KG1 (cell line): Measurements from ENCODE around the gene ADGRE1.
"Not testable (repeated sequence)": the region's sequence is repeated elsewhere in the genome, so short reads cannot be mapped to it uniquely, and the experiment has no call there.

ENCODE experiments used
- DNase-seq: peaks from one replicate; lab custom pipeline; 2025; lab: John Stamatoyannopoulos, UW

The ADGRE1 gene, protein sequence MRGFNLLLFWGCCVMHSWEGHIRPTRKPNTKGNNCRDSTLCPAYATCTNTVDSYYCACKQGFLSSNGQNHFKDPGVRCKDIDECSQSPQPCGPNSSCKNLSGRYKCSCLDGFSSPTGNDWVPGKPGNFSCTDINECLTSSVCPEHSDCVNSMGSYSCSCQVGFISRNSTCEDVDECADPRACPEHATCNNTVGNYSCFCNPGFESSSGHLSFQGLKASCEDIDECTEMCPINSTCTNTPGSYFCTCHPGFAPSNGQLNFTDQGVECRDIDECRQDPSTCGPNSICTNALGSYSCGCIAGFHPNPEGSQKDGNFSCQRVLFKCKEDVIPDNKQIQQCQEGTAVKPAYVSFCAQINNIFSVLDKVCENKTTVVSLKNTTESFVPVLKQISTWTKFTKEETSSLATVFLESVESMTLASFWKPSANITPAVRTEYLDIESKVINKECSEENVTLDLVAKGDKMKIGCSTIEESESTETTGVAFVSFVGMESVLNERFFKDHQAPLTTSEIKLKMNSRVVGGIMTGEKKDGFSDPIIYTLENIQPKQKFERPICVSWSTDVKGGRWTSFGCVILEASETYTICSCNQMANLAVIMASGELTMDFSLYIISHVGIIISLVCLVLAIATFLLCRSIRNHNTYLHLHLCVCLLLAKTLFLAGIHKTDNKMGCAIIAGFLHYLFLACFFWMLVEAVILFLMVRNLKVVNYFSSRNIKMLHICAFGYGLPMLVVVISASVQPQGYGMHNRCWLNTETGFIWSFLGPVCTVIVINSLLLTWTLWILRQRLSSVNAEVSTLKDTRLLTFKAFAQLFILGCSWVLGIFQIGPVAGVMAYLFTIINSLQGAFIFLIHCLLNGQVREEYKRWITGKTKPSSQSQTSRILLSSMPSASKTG

DNA sequence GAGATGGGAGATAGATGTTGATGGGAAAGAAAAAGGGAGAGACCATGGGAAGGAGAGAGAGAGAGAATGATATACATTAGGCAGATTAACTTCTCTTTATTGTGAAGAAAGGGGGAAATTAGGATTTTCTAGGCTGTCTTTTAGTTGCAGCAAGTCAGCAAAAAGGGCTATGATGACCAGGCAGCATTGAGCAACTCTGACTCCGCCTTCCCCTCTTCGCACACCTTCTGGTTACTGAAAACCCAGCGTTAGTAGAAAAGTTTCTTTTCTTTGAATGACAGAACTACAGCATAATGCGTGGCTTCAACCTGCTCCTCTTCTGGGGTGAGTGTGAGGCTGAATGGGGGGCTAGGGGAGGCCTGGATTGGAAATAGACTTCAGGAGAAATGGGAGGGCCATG, at the start of gene ADGRE1:
ADGRE1 (plus strand) TSS at position 264 of the 400 bp plus-strand sequence; CDS start at position 294, 30 bp downstream.
- DNase-seq: no peak

DNA sequence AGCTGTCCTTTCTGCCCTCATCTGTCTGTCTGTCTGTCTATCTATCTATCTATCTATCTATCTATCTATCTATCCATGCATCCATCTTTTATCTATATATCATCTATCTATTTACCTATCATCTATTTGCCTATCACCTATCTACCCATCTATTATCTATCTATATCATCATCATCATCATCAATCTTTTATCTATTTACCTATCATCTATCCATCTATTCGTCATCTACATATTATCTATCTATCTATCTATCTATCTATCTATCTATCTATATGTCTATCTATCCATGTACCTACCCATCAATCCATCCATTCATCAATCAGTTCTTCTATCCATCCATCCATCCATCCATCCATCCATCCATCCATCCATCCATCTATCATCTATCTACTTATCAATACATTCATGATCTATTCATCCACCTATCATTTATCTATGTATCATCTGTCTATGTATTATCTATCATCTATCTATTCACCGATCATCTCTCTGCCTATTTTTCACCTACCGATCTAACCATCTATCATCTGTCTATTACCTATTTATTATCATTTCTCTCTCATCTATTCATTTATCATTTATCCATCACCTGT, 49.2 kb upstream of the ADGRE1 start:
- no peak for DNase-seq

DNA sequence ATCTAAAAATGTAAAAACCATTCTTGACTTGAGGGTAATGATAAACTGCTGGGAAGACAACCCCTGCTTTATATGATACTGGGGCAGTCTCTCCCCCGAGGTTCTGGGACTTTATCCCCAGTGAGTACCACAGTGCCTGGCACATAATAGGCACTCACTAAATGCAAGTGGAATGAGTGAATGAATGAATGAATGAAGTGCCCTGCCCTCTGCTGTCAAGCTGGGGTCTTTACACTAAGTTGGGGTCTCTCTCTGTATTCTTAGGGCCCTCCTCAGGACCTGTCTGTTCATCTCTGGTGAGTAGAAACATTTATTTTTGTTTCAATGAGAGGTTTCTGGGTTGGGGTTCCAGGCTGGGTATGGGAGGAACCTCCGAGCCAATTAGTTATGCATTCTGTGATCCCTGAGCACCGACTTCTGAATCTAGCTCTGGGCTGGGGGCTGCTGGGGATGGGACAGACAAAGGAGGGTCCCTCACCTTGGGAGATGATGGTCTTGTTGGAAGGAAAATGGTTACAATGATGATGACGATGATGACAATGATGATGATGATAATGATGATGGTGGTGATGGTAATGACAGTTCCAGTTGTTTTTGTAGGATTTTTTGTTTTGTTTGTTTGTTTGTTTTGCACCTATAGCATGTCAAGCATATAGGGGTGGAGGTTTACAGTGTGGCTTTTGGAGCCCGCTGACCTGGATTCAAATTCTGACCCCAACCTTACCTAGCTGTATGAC, 44.3 kb upstream of the ADGRE1 start:
- no peak for DNase-seq

DNA sequence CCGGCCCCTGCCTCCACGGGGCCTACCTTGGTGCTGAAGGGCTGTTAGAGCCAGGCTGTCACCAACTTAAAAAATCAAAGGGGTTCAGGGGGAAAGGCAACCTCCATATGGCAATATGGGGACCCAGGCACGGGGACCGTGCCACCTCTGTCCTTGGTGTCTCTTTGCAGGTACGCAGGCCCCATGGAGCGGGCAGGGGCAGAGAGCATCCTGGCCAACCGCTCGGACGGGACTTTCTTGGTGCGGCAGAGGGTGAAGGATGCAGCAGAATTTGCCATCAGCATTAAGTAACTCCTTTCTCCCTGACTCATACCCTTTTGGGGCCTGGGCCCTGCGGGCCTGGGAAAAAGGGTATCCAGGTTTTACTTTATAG, 39.6 kb upstream of the ADGRE1 start:
- DNase-seq: no peak

DNA sequence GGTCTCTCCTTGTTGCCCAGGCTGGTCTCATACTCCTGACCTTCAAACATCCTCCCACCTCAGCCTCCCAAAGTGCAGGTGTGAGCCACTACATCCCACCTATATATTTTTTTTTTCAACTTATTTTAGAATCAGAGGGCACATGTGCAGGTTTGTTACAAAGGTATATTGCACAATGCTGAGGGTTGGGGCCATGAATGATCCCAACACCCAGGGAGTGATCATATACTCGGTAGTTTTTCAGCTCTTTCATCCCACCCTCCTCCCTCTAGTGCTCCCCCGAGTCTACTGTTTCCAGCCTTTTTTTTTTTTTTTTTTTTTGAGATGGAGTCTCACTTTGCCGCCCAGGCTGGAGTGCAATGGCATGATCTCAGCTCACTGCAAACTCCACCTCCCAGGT, 38.4 kb upstream of the ADGRE1 start:
- DNase-seq: no peak

DNA sequence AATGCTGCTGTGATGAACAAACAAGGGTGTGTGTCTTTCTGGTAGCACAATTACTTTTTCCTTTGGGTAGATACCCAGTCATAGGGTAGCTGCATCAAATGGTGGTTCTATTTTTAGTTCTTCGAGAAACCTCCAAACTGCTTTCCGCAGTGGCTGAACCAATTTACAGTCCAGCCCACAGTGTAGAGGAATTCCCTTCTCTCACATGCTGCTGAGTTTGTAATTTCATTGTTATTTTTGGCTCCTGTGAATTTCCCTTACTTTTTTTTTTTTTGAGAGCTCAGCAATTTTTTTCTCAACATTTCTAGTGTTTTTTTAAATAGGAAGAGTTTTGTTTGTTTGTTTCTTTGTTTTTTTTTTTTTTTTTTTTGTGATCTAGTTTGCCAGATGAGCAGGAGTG, 37.5 kb upstream of the ADGRE1 start:
- DNase-seq: no peak

DNA sequence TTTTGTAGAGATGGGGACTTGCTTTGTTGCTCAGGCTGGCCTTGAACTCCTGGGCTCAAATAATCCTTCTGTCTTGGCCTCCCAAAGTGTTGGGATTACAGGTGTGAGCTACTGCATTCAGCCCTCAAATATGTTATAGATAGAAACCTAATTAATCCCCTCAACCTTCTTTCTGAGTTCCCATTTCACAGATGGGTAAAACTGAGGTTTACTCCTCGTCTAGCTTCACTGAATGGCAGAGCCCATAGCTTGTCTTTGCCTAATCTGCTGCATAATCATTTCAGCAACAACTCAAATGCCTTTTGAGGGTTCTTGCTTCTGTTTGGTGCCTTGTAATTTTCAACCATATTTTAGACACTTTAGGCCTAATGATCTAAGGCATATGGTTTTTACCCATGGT, 36.0 kb upstream of the ADGRE1 start:
- DNase-seq: no peak

DNA sequence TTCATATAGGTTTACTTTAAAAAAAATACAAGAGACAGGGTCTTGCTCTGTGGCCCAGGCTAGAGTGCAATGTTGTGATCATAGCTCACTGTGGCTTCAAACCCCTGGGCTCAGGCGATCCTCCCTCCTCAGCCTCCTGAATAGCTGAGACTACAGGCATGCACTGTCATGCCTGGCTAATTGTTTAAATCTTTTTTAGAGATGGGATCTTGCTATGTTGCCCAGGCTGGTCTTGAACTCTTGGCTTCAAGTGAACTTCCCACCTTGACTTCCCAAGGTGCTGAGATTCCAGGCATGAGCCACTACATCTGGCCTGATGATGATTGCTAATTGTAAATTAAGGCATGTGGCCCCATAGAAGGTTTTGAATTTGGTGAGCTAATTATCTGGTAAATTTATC, 35.4 kb upstream of the ADGRE1 start:
- DNase-seq: no peak

DNA sequence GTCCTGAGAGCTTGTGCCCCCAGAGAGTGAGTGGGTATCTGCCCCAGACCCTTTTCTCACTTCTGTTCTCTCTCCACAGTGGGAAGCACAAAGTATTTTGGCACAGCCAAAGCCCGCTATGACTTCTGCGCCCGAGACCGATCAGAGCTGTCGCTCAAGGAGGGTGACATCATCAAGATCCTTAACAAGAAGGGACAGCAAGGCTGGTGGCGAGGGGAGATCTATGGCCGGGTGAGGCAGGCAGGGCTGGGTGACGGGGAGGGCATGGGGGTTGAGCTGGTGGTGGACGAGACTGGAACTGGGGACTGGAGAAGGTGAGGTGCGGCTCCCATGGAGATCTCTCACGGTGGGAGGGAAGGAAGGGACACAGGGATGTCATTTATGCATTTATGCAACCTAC, 33.5 kb upstream of the ADGRE1 start:
- no peak for DNase-seq

DNA sequence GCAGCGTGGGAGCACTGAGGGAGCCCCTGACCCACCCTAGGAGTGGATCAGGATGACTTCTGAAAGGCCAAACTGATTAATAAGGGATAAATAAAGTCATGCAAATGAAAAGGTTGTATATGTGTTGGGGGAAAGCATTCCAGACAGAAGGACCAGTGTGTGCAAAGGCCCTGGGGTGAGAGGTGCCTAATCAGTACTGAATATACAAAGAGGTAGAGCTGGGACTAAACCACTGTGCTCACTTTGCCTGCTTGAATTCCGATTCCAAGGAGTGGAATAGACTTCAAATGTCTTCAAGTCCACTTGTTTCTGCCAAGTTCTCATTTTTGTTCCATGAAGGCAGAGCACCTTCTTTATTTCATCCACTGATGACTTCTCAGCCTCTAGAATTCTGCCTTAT, 32.6 kb upstream of the ADGRE1 start:
- DNase-seq: no peak

DNA sequence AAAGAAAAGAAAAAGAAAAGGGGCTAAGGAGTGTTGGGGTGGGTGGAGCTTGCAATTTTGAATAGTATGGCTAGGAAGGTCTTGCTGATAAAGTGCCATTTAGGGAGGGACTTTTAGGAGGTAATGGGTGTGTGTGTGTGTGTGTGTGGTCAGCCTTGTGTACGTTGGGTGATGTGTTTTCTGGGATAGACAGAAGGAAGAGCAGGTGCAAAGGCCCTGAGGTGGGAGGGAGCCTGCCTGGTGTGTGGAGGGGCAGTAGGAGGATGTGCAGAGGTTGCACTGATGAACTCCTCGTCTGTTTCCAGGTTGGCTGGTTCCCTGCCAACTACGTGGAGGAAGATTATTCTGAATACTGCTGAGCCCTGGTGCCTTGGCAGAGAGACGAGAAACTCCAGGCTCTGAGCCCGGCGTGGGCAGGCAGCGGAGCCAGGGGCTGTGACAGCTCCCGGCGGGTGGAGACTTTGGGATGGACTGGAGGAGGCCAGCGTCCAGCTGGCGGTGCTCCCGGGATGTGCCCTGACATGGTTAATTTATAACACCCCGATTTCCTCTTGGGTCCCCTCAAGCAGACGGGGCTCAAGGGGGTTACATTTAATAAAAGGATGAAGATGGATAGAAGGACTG, 30.5 kb upstream of the ADGRE1 start:
- DNase-seq: no peak

DNA sequence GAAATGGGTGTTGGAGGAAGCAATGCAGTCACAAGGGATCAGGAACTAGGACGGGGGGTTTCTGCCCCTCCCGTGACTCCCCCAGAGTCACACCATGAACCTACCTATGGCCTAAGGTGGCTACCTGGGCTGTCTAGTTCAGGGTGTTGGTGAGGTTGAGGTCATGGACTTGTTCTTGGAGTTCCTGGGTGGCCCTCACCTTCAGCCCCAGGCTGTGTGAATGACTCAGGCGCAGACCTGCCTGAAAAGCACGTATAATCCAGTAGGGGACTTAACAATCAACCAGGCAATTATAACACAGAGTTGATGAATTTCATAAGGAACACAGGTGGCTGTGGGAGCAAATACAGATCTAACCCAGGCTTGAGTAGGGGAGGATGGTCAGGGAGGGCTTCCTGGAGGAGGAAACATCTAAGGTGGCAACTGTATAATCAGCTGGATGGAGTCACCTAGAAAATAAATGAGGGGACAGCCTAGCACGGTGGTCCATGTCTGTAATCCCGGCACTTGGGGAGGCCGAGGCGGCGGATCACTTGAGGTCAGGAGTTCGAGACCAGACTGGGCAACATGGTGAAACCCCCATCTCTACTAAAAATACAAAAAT, 25.6 kb upstream of the ADGRE1 start:
- no peak for DNase-seq

DNA sequence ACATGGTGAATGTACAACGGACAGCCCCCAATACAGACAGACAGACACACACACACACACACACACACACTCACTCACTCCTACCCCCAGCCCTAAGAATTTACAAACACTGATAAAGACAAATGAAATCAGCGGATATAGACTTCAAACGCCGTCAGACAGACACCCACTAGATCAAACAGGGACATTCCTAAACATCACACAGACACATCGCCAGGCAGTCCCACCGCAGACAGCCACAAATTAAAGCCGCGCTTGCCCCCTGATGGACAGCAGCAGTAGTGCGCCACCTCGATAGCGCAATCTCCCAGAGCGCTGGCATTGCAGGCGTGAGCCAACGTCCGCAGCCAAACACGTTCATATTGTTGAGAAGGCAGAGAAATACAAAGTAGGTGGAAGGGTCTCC, 24.7 kb upstream of the ADGRE1 start:
- peak; percentile 94 for DNase-seq

DNA sequence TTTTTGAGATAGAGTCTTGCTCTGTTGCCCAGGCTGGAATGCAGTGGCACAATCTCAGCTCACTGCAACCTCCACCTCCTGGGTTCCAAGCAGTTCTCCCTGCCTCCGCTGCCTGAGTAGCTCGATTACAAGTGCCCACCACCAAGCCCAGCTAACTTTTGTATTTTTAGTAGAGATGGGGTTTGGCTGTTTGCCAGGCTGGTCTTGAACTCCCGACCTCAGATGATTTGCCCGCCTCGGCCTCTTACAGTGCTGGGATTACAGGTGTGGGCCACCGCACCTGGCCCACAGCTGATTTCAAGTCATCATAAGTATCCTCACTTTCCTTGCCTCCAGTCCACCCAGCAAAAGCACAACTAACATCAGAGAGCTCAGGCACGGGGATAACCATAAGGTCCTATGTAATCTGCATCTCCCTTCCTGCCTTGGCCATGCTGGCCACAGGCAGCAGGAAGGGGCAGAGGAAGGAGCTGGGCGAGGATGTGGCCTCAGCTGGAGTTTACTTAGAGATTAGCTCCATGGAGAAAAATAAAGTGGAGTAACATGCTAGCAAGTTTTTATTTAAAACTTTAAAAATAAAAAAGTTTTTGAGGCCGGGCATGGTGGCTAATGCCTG, 22.9 kb upstream of the ADGRE1 start:
- DNase-seq: no peak

DNA sequence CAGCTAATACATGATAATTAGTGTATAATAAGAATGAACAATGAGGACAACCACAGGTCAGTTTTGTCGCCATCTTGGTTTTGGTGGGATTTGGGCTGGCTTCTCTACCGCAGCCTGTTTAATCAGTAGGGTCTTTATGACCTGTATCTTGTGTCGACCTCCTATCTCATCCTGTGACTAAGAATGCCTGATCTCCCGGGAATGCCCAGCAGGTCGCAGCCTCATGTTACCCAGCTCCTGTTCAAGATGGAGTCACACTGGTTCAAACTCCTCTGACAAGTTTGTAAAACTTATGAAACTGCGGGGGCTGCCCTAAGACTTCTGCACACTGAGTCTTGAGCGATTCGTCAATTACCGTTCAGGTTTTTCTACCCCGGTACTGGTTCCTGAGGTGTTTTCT, 21.5 kb upstream of the ADGRE1 start:
- DNase-seq: no peak

DNA sequence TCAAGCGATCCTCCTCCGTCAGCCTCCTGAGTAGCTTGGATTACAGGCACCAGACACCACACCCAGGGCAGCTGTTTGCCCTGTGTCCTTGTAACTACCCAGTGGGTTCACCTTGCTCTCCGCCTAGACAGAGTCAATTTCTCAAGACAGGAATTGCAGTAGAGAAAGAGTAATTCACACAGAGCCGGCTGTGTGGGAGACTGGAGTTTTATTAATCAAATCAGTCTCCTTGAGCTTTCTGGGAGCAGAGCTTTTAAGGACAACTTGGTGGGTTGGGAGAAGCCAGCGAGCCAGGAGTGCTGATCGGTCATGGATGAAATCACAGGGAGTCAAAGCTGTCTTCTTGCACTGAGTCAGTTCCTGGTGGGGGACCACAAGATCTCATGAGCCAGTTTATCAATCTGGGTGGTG, 20.6 kb upstream of the ADGRE1 start:
- DNase-seq: no peak

DNA sequence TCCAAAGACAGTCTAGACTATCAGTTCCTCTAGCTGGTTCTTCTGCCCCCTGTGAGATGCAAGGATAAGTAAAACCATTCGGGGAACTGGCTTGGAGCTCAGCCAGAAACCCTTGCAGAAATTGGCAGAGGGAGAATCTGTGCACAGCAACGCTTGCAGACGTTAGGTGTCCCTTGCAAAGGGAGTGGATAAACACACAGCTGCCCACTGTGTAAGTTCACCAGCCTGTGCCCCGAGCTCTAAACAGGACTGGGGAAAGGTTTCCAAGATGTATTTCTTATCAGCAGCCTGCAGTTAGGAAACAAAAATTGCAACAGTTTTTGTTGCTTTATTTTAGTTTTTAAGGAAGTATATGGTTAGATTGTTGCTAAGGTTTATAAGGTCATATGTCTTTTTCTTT, 19.0 kb upstream of the ADGRE1 start:
- peak; percentile 74 for DNase-seq

DNA sequence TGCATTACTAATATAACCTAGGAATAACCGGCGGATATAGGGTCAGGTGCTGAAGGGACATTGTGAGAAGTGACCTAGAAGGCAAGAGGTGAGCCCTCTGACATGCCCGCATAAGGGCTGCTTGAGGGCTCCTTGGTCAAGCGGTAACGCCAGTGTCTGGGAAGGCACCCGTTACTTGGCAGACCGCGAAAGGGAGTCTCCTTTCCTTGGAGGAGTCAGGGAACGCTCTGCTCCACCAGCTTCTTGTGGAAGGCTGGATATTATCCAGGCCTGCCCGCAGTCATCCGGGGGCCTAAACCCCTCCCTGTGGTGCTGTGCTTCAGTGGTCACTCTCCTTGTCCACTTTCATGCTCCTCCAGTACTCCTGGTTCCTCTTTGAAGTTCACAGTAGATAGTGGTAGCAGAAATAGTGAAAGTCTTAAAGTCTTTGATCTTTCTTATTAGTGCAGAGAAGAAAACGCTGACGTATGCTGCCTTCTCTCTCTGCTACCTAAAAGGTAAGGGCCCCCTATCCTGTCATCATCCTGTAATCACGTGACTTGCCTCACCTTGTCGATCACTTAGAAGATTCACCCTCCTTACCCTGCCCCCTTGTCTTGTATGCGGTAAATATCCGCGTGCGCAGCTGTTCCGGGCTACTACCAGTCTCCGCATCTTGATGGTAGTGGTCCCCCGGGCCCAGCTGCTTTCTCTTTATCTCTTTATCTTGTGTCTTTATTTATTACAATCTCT, 18.1 kb upstream of the ADGRE1 start:
- not testable (repeated sequence) for DNase-seq

DNA sequence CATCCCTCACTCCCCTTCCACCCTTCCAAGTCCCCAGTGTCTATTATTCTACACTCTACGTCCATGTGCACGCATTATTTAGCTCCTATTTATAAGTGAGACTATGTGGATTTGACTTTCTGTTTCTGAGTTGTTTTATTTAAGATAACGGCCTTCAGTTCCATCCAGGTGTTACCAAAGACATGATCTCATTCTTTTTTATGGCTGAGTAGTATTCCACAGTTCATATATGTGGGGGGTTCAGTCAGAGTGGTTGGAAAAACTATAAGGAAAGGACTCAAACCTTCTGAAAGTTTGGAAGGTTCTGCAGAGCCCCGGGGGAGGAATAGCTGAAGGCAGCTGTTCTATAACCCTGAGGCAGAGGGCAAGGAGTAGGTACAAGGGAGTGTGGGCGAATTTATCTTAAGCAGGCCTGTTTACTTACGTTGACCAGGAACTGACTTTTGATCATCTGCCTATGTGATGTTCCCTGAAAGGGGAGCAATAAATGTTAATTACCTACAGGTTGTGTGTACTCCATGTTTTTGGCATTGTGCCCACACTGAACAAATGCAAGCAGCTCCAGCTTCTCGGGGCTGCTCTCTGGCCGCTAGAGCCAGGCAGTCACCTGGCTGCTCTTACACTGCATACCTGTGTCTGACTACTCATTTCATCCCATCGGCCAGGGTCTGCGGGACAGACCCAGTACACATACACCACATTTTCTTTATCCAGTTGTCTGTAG, 13.5 kb upstream of the ADGRE1 start:
- DNase-seq: no peak
